ENCODE data around the gene TSEN15.
"Not testable (repeated sequence)": the region's sequence is repeated elsewhere in the genome, so short reads cannot be mapped to it uniquely, and the experiment has no call there.

TSEN15 gene

DNA sequence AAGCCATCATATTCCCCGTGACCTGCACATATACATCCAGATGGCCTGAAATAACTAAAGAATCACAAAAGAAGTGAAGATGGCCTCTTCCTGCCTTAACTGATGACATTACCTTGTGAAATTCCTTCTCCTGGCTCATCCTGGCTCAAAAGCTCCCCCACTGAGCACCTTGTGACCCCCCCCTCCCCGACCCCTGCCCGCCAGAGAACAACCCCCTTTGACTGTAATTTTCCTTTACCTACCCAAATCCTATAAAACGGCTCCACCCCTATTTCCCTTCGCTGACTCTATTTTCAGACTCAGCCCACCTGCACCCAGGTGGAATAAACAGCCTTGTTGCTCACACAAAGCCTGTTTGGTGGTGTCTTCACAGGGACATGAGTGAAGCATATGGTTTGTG, 4.0 kb upstream of the TSEN15 start:
- not testable (repeated sequence) for H3K4me3 ChIP-seq (ENCODE audit: low read depth, low read length); H3K9ac ChIP-seq (ENCODE audit: low read depth, low read length); H3K36me3 ChIP-seq (ENCODE audit: control insufficient read depth, insufficient read depth, low read length); H3K9me3 ChIP-seq (ENCODE audit: control insufficient read depth, insufficient read depth, low read length)
- peaks cover 12% of the 10 kb centered on the region for H3K27me3 ChIP-seq (ENCODE audit: control insufficient read depth, insufficient read depth, low read length)
- peaks cover 13% of the 10 kb centered on the region for H3K4me1 ChIP-seq (ENCODE audit: control insufficient read depth, insufficient read depth, low read length)

DNA sequence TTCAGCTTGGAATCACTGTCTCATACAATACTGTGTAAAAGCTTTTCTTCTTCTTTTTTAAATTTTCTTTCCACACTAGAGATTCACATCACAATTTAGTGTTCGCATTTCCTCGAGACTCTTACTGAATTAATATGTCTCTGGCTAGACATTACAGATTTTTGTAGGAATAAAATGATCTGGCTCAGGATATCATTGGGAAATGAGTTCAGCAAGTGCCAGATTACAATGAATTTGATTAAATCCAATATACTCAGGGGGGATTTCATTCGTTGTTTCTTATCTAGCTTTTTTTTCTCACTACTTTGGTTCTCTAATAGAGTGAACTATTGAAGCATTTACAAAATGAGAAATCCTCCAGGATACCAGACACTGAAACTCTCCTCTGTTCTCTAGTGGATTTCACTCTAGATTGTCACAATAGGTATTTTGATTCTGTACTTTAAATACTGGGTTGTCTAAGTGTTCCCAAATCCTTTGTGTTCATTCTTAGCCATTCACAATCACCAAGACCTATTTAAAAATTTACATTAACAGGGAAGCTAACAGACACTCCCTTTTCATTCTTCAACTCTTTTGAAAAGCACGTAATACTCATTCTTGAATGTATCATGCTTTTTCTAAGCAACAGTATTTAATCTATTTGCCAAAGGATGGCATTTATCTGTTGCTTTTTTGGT, 2.8 kb upstream of the TSEN15 start:
- Histone ChIP-seq H3K36me3 (ENCODE audit: control insufficient read depth, insufficient read depth, low read length) (no peaks in the 10 kb centered on the region), H3K27me3 (ENCODE audit: control insufficient read depth, insufficient read depth, low read length) (peaks cover 12% of the 10 kb centered on the region), H3K4me1 (ENCODE audit: control insufficient read depth, insufficient read depth, low read length) (peaks cover 13% of the 10 kb centered on the region), H3K9ac (ENCODE audit: low read depth, low read length) (no peak overlapping the region), H3K4me3 (ENCODE audit: low read depth, low read length) (no peak overlapping the region), H3K9me3 (ENCODE audit: control insufficient read depth, insufficient read depth, low read length) (no peaks in the 10 kb centered on the region)

DNA sequence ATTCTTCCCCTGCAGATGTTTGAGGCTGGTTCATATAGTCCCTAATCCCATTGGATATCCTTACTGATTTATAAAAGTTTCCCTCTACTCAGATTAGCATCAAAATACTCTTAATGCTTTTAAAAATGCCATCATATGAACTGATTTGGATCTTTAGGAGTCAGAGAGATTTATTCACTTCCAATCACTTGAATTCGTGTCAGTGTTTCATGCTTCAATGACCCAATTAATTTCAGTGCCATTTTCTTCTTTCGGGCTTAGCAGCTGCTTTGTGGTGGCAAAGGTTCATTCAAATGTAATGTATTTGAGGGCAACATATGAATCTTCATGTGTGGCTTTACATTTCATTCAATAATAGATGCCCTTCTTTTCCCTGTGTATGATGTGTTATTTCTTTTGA, 2.2 kb upstream of the TSEN15 start:
- Histone ChIP-seq H3K4me3 (ENCODE audit: low read depth, low read length) (no peak overlapping the region), H3K9me3 (ENCODE audit: control insufficient read depth, insufficient read depth, low read length) (no peaks in the 10 kb centered on the region), H3K27me3 (ENCODE audit: control insufficient read depth, insufficient read depth, low read length) (peaks cover 12% of the 10 kb centered on the region), H3K36me3 (ENCODE audit: control insufficient read depth, insufficient read depth, low read length) (no peaks in the 10 kb centered on the region), H3K4me1 (ENCODE audit: control insufficient read depth, insufficient read depth, low read length) (peaks cover 13% of the 10 kb centered on the region), H3K9ac (ENCODE audit: low read depth, low read length) (no peak overlapping the region)

DNA sequence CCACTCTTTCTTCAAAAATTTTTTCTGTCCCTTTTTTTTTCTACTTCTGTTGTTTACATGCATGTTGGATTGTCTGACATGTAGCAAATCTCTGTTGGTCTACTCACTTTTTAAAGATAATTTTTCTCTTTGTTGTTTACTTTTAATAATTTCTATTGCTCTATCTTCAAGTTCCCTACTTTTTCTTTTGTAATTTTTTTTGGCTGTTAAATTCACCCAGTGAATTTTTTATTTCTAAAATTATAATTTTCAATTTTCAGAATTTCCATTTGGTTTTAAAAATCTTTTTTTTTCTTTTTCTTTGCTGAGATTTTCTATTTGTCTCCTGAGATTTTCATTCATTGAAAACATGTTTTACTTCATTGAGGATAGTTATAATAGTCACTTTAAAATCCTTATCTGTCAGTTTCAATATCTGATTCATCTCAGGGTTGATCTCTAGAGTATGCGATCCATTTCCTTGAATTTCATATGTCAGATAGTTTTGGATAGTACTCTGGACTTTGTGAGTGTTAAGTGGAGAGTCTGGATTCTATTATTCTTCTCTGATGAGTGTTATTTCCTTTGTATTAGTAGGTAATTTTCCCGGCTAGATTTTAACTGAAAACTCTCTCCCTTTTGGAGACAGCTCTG, 1.6 kb upstream of the TSEN15 start:
- H3K4me1 ChIP-seq (ENCODE audit: control insufficient read depth, insufficient read depth, low read length): peaks cover 13% of the 10 kb centered on the region
- H3K9ac ChIP-seq (ENCODE audit: low read depth, low read length): no peak overlapping the region
- no peaks in the 10 kb centered on the region for H3K9me3 ChIP-seq (ENCODE audit: control insufficient read depth, insufficient read depth, low read length)
- peaks cover 12% of the 10 kb centered on the region for H3K27me3 ChIP-seq (ENCODE audit: control insufficient read depth, insufficient read depth, low read length)
- H3K36me3 ChIP-seq (ENCODE audit: control insufficient read depth, insufficient read depth, low read length): no peaks in the 10 kb centered on the region
- H3K4me3 ChIP-seq (ENCODE audit: low read depth, low read length): no peak overlapping the region

DNA sequence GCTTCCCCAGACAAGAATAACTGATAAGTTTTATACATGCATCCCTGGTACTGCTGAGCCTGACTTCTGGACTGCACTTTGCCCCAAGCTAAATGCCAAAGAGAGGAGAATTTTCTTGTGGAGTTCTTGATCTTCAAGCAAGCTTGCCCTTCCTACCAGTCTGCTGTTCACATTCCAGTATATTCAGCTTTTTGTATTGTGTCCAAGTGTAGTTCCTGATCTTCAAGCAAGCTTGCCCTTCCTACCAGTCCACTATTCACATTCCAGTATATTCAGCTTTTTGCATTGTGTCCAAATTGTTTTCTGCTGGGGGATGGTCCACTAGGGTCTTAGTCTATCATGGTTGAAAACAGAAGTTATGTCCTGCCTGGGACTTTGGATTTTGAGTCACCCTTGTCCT, 894 bp upstream of the TSEN15 start:
- H3K27me3 ChIP-seq (ENCODE audit: control insufficient read depth, insufficient read depth, low read length): peaks cover 12% of the 10 kb centered on the region
- no peaks in the 10 kb centered on the region for H3K36me3 ChIP-seq (ENCODE audit: control insufficient read depth, insufficient read depth, low read length)
- peaks cover 13% of the 10 kb centered on the region for H3K4me1 ChIP-seq (ENCODE audit: control insufficient read depth, insufficient read depth, low read length)
- H3K9me3 ChIP-seq (ENCODE audit: control insufficient read depth, insufficient read depth, low read length): no peaks in the 10 kb centered on the region
- H3K9ac ChIP-seq (ENCODE audit: low read depth, low read length): peak overlapping the region; percentile 94
- H3K4me3 ChIP-seq (ENCODE audit: low read depth, low read length): peak overlapping the region; percentile 88

DNA sequence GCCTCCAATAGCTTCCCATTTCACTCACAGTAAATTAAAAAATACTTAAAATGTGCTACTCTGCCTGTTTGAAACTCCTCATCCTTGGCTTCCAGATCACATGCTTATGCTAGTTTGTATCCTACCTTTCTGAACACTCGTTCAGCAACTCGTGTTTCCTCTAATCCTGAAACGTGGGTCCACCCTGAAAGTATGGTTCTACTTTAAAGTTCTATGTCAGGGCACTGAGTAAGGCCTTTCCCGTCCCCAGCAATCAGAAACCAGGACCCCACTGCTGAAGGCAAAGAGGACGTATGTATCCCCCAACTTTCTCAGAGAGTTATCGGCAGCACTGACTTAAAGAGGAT, 419 bp upstream of the TSEN15 start:
- Histone ChIP-seq H3K9ac (ENCODE audit: low read depth, low read length) (peak overlapping the region; percentile 94), H3K4me3 (ENCODE audit: low read depth, low read length) (peak overlapping the region; percentile 88), H3K36me3 (ENCODE audit: control insufficient read depth, insufficient read depth, low read length) (no peaks in the 10 kb centered on the region), H3K27me3 (ENCODE audit: control insufficient read depth, insufficient read depth, low read length) (peaks cover 12% of the 10 kb centered on the region), H3K4me1 (ENCODE audit: control insufficient read depth, insufficient read depth, low read length) (peaks cover 13% of the 10 kb centered on the region), H3K9me3 (ENCODE audit: control insufficient read depth, insufficient read depth, low read length) (no peaks in the 10 kb centered on the region)

DNA sequence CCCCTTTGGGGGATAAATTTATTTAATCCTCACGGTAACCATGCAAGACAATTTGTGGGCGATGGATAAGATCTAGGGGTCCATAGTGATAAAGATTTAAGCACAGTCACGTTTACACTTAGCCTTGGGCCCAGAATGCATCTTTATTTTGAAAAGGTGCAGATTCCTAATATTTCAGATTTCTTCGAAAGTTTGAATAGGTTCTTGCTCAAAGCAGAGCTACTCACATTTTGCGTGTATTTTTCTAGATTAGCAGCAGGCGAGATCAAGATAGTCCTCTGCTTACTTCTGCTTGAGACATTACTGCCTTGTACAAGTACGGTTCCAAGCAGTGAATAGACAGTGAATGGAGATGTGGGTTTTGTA, 647 bp downstream of the TSEN15 start:
- H3K9ac ChIP-seq (ENCODE audit: low read depth, low read length): peak overlapping the region; percentile 94
- peak overlapping the region; percentile 88 for H3K4me3 ChIP-seq (ENCODE audit: low read depth, low read length)
- H3K4me1 ChIP-seq (ENCODE audit: control insufficient read depth, insufficient read depth, low read length): peaks cover 11% of the 10 kb centered on the region
- H3K36me3 ChIP-seq (ENCODE audit: control insufficient read depth, insufficient read depth, low read length): no peaks in the 10 kb centered on the region
- H3K9me3 ChIP-seq (ENCODE audit: control insufficient read depth, insufficient read depth, low read length): no peaks in the 10 kb centered on the region
- H3K27me3 ChIP-seq (ENCODE audit: control insufficient read depth, insufficient read depth, low read length): peaks cover 12% of the 10 kb centered on the region

DNA sequence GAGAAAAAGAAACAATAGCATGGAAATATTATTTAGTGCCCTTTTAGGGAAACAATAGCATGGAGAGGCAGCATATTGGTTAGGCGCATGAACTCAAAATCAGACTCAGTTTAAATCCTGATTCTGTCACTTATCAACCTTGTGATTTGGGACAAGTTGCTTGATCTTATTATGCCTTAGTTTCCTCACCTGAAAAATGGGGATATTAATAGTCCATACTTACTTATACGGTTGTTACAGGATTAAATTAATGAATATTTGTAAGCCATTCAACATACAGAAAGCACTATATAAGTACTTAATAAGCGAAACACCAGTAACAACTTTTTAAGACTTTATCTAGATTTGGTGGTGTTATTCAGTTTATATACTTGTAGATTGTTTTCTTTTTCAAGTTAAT, 1.2 kb downstream of the TSEN15 start:
- Histone ChIP-seq H3K27me3 (ENCODE audit: control insufficient read depth, insufficient read depth, low read length) (peaks cover 12% of the 10 kb centered on the region), H3K4me3 (ENCODE audit: low read depth, low read length) (peak overlapping the region; percentile 88), H3K4me1 (ENCODE audit: control insufficient read depth, insufficient read depth, low read length) (peaks cover 9% of the 10 kb centered on the region), H3K36me3 (ENCODE audit: control insufficient read depth, insufficient read depth, low read length) (no peaks in the 10 kb centered on the region), H3K9me3 (ENCODE audit: control insufficient read depth, insufficient read depth, low read length) (no peaks in the 10 kb centered on the region), H3K9ac (ENCODE audit: low read depth, low read length) (no peak overlapping the region)

DNA sequence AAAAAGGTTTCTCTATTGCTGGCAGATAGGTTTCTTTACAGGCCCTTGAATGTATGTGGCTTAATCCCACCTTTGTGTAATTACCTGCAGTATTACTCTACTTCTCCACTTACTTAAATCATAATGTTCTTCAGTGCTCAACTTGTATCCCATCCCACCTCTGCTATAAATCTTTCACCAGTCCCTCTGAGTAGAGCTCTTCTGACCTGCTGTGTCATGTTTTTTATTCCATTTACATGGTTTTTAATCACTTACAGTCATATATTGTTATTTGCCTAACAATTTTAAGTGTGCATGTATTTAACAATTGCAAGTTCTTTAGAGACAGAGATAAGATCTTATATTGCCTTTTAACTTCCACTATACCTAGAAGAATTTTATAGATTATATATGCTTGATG, 2.4 kb downstream of the TSEN15 start:
- H3K4me1 ChIP-seq (ENCODE audit: control insufficient read depth, insufficient read depth, low read length): peaks cover 2% of the 10 kb centered on the region
- H3K27me3 ChIP-seq (ENCODE audit: control insufficient read depth, insufficient read depth, low read length): peaks cover 12% of the 10 kb centered on the region
- no peaks in the 10 kb centered on the region for H3K9me3 ChIP-seq (ENCODE audit: control insufficient read depth, insufficient read depth, low read length)
- no peak overlapping the region for H3K4me3 ChIP-seq (ENCODE audit: low read depth, low read length)
- no peak overlapping the region for H3K9ac ChIP-seq (ENCODE audit: low read depth, low read length)
- no peaks in the 10 kb centered on the region for H3K36me3 ChIP-seq (ENCODE audit: control insufficient read depth, insufficient read depth, low read length)

DNA sequence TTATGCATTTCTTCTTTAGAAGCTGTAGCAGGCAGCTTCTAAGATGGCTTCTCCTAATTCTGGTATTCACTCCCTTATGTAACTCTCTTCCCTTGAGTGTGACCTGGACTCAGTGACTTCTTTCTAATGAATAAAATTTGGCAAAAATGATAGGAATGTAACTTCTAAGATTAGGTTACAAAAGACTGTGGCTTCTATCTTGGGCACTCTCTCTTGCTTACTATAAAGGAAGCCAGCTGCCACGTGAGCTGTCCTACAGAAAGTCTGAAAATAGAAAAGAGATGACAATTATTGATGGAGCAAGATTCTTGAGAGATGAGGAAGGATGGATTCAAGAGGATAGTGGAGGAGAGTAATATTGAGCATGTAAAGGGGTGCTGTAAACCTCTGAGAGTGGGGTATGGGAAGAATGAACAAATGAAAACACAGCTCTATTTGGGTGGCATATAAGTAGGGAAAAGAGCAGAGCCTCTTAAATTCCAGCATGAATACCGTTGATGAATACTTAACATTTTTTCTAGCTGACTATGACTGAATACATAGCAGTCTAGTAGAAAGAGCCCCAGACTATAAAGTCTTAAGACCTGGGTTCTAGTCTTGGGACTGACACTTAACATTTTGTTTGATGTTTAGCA, 5.5 kb downstream of the TSEN15 start:
- peaks cover 6% of the 10 kb centered on the region for H3K4me1 ChIP-seq (ENCODE audit: control insufficient read depth, insufficient read depth, low read length)
- no peak overlapping the region for H3K9ac ChIP-seq (ENCODE audit: low read depth, low read length)
- H3K4me3 ChIP-seq (ENCODE audit: low read depth, low read length): no peak overlapping the region
- no peaks in the 10 kb centered on the region for H3K27me3 ChIP-seq (ENCODE audit: control insufficient read depth, insufficient read depth, low read length)
- H3K36me3 ChIP-seq (ENCODE audit: control insufficient read depth, insufficient read depth, low read length): no peaks in the 10 kb centered on the region
- H3K9me3 ChIP-seq (ENCODE audit: control insufficient read depth, insufficient read depth, low read length): no peaks in the 10 kb centered on the region

DNA sequence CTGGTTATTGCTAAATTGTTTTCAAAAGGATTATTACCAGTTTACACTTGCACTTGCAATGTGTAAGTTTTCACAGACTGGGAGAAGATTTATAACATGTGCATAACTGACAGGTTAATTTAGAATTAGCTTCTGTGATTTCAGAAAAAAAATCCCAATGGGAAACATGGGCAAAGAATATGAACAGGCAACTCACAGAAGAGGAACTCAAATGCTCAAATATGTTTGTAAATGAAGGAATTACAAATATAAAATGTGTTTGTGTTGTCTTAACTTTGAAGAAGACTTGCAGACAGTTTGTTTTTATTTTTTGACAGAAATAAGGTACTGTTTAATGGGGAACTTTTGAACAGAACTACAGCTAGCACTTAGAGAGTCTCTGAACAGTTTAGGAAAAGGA, 8.4 kb downstream of the TSEN15 start:
- no peaks in the 10 kb centered on the region for H3K36me3 ChIP-seq (ENCODE audit: control insufficient read depth, insufficient read depth, low read length)

DNA sequence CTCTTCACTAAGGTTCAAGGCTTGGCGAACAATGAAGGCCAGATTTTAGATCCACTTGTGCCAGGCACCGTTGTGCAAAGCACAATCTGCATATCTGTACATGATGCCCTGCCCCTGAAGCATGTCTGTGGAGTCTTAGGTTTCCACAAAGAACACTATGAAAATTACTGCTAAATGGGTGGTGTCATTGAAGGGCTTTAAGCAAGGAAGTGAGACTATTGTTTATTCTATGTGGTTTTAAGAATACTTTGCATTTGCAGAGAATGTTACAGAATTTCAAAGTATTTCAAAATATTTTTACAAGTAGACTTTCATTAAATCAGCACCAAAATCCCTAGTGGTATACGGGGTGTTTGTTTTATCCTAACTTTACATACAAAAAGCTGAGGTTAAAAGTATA, 8.8 kb downstream of the TSEN15 start:
- H3K36me3 ChIP-seq (ENCODE audit: control insufficient read depth, insufficient read depth, low read length): no peaks in the 10 kb centered on the region
- no peak overlapping the region for H3K9ac ChIP-seq (ENCODE audit: low read depth, low read length)
- H3K27me3 ChIP-seq (ENCODE audit: control insufficient read depth, insufficient read depth, low read length): no peaks in the 10 kb centered on the region

More for the DNA sequence above, 8.4 kb downstream of the TSEN15 start:
- H3K9ac ChIP-seq (ENCODE audit: low read depth, low read length): no peak overlapping the region
- no peak overlapping the region for H3K4me3 ChIP-seq (ENCODE audit: low read depth, low read length)
- no peaks in the 10 kb centered on the region for H3K27me3 ChIP-seq (ENCODE audit: control insufficient read depth, insufficient read depth, low read length)
- H3K4me1 ChIP-seq (ENCODE audit: control insufficient read depth, insufficient read depth, low read length): peaks cover 19% of the 10 kb centered on the region
- H3K9me3 ChIP-seq (ENCODE audit: control insufficient read depth, insufficient read depth, low read length): no peaks in the 10 kb centered on the region

More for the DNA sequence above, 8.8 kb downstream of the TSEN15 start:
- Histone ChIP-seq H3K4me1 (ENCODE audit: control insufficient read depth, insufficient read depth, low read length) (peaks cover 20% of the 10 kb centered on the region), H3K9me3 (ENCODE audit: control insufficient read depth, insufficient read depth, low read length) (no peaks in the 10 kb centered on the region), H3K4me3 (ENCODE audit: low read depth, low read length) (no peak overlapping the region)

All from iPS-15b (cell line).